ENCODE data around the gene IKZF2. TPM values are rescaled to one million over a fixed set of nuclear protein-coding genes. Genes with fewer than 3 reads are reported as not detected.

Gene IKZF2
- total and polyA plus RNA-seq, 10 of the 15 experiments (the other 5 are each of a cell fraction or from before 2014, with no cell fraction given), result 15.2 to 266 (median 87.2) TPM

GRCh38 chr2:213159768-213160167 lies 8.4 kb upstream of the IKZF2 start:
- intact Hi-C loops (cut with micrococcal nuclease; ENCODE audit: unreplicated experiment) (loop anchor here (10.0 kb wide), 1 partner anchor 1575 kb away; no protein-coding TSS in a partner anchor), in situ Hi-C loops (cut with MboI) (loop anchor here (5.0 to 10.0 kb wide), 2 partner anchors 68 to 385 kb away; no protein-coding TSS in a partner anchor)
- ChIA-PET RAD21 (ENCODE audit: unreplicated experiment) (interaction anchor here (1.3 to 27.1 kb wide), 3 partner anchors 71 to 138 kb away, joined by 7 to 540 read pairs (median 20); no protein-coding TSS in a partner anchor), CTCF (interaction anchor here (0.6 to 3.2 kb wide), 5 partner anchors 9 to 287 kb away, joined by 4 to 18 read pairs (median 4); no protein-coding TSS in a partner anchor), SMC1A (ENCODE audit: uncharacterized antibody, unreplicated experiment) (interaction anchor here (1.0 to 24.8 kb wide), 8 partner anchors 14 to 80 kb away, joined by 3 to 467 read pairs (median 5); no protein-coding TSS in a partner anchor), POLR2A (interaction anchor here (0.6 to 1.8 kb wide), 5 partner anchors 12 to 73 kb away, joined by 3 to 5 read pairs (median 3); no protein-coding TSS in a partner anchor)
- DNase-seq (ENCODE audit: low read depth, low spot score) (no peak), ATAC-seq (no peak), FAIRE-seq (no peak)
- Histone ChIP-seq H2AFZ (ENCODE audit: control insufficient read depth, low read depth, low read length) (no peak overlapping the region; the same call in 1 of the 2 replicates), H3K4me3 (no peak overlapping the region), H3K4me2 (ENCODE audit: control insufficient read depth, insufficient read depth) (no peak overlapping the region), H3K36me3 (ENCODE audit: control insufficient read depth in 2 of 2, insufficient read depth in 2 of 2, low read length in 1 of 2) (no peaks in the 10 kb centered on the region), H3K4me1 (ENCODE audit: control insufficient read depth, insufficient read depth, low read length) (peaks cover 33% of the 10 kb centered on the region), H4K20me1 (ENCODE audit: control insufficient read depth, insufficient read depth) (no peaks in the 10 kb centered on the region), H3K9me3 (replicated peaks; ENCODE audit: control insufficient read depth, insufficient read depth, low read length) (peaks cover 10% of the 10 kb centered on the region; the same call in 2 of the 3 replicates), H3K27ac (ENCODE audit: control insufficient read depth, insufficient read depth) (no peak overlapping the region), H3K9ac (ENCODE audit: control insufficient read depth, insufficient read depth, low read length) (no peak overlapping the region), H3K27me3 (replicated peaks in 1 of 2; ENCODE audit: control insufficient read depth in 2 of 2, insufficient read depth in 2 of 2, low read length in 1 of 2) (no peaks in the 10 kb centered on the region), H3K79me2 (ENCODE audit: control insufficient read depth, insufficient read depth, low read length) (peaks cover 2% of the 10 kb centered on the region; the same call in 1 of the 2 replicates)
- TF ChIP-seq PRDM15 (CRISPR knock-in tag; IDR thresholded peaks at IDR 0.05), result no peak
- TF ChIP-seq, protein P1, sequence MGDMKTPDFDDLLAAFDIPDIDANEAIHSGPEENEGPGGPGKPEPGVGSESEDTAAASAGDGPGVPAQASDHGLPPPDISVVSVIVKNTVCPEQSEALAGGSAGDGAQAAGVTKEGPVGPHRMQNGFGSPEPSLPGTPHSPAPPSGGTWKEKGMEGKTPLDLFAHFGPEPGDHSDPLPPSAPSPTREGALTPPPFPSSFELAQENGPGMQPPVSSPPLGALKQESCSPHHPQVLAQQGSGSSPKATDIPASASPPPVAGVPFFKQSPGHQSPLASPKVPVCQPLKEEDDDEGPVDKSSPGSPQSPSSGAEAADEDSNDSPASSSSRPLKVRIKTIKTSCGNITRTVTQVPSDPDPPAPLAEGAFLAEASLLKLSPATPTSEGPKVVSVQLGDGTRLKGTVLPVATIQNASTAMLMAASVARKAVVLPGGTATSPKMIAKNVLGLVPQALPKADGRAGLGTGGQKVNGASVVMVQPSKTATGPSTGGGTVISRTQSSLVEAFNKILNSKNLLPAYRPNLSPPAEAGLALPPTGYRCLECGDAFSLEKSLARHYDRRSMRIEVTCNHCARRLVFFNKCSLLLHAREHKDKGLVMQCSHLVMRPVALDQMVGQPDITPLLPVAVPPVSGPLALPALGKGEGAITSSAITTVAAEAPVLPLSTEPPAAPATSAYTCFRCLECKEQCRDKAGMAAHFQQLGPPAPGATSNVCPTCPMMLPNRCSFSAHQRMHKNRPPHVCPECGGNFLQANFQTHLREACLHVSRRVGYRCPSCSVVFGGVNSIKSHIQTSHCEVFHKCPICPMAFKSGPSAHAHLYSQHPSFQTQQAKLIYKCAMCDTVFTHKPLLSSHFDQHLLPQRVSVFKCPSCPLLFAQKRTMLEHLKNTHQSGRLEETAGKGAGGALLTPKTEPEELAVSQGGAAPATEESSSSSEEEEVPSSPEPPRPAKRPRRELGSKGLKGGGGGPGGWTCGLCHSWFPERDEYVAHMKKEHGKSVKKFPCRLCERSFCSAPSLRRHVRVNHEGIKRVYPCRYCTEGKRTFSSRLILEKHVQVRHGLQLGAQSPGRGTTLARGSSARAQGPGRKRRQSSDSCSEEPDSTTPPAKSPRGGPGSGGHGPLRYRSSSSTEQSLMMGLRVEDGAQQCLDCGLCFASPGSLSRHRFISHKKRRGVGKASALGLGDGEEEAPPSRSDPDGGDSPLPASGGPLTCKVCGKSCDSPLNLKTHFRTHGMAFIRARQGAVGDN (IDR thresholded peaks at IDR 0.05), result no peak
- no peak for TF ChIP-seq ZNF384 (IDR thresholded peaks at IDR 0.05; ENCODE audit: borderline replicate concordance, low read depth, low read length)
- TF ChIP-seq, protein P2, sequence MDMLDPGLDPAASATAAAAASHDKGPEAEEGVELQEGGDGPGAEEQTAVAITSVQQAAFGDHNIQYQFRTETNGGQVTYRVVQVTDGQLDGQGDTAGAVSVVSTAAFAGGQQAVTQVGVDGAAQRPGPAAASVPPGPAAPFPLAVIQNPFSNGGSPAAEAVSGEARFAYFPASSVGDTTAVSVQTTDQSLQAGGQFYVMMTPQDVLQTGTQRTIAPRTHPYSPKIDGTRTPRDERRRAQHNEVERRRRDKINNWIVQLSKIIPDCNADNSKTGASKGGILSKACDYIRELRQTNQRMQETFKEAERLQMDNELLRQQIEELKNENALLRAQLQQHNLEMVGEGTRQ (IDR thresholded peaks at IDR 0.05; ENCODE audit: borderline replicate concordance, low read depth, low read length), result no peak
- TF ChIP-seq NFXL1 (IDR thresholded peaks at IDR 0.05; ENCODE audit: borderline replicate concordance), result no peak
- TF ChIP-seq CBX3 (IDR thresholded peaks at IDR 0.05; ENCODE audit: borderline replicate concordance, low read depth), result no peak
- no peak for TF ChIP-seq E2F4 (IDR thresholded peaks at IDR 0.05; ENCODE audit: low read depth, low read length)
- TF ChIP-seq NRF1 (conservative IDR thresholded peaks at IDR 0.05; ENCODE audit: low read depth, low read length), result no peak
- BruUV-seq (replicated peaks), result no TSS peak
- WGBS (ENCODE audit: insufficient coverage, insufficient replicate concordance, low lambda C conversion rate, missing lambda C conversion rate), result 98% methylated on average over 2 of the region's 2 CpGs

Measured in GM12878 (cell line).